ENCODE data around the gene TSPAN15. TPM values are rescaled to one million over a fixed set of nuclear protein-coding genes. Genes with fewer than 3 reads are reported as not detected.
"Not testable (repeated sequence)": the region's sequence is repeated elsewhere in the genome, so short reads cannot be mapped to it uniquely, and the experiment has no call there.

The TSPAN15 gene
- total and polyA plus RNA-seq, 2 experiments from 2014 or later = 0.34 TPM; not detected in 1

GRCh38 chr10:69446650-69447151 is 4.6 kb upstream of the TSPAN15 start:
- Histone ChIP-seq H3K9me3 (ENCODE audit: low read depth) (no peaks in the 10 kb centered on the region), H3K9me2 (ENCODE audit: insufficient read depth) (no peaks in the 10 kb centered on the region), H3K4me3 (no peak overlapping the region), H3K36me3 (ENCODE audit: low read depth) (no peaks in the 10 kb centered on the region), H3K79me2 (ENCODE audit: insufficient read depth) (no peaks in the 10 kb centered on the region), H3K27me3 (replicated peaks; ENCODE audit: insufficient read depth) (peaks cover 3% of the 10 kb centered on the region; the same call in 1 of the 2 replicates), H3F3A (ENCODE audit: insufficient read depth) (peaks cover 30% of the 10 kb centered on the region), H3K27ac (peak overlapping the region; percentile 69), H3K4me1 (ENCODE audit: insufficient read depth) (peaks cover 20% of the 10 kb centered on the region), H4K20me1 (ENCODE audit: insufficient read depth) (no peaks in the 10 kb centered on the region), H3K9ac (no peak overlapping the region), H2AFZ (no peak overlapping the region), H3K4me2 (ENCODE audit: unreplicated experiment) (peak overlapping the region; percentile 59)
- in situ Hi-C loops (cut with MboI) = no loop called here
- 2 to 3% methylated on average over 3 of the region's 3 CpGs for WGBS, 2 experiments (ENCODE audit: low coverage in 1 of 2, low lambda C conversion rate in 2 of 2, missing lambda C conversion rate in 2 of 2)
- DNase-seq = peak; percentile 90
- no peak for TF ChIP-seq EZH2 (IDR thresholded peaks at IDR 0.05; ENCODE audit: insufficient read depth, poor library complexity, severe bottlenecking)
- TF ChIP-seq EZH2phosphoT487 (IDR thresholded peaks at IDR 0.05; ENCODE audit: insufficient read depth, low read depth) = no peak

- in situ Hi-C loops (cut with MboI) = no loop called here
- WGBS, 2 experiments (ENCODE audit: low coverage in 1 of 2, low lambda C conversion rate in 2 of 2, missing lambda C conversion rate in 2 of 2) = 11 to 16% methylated on average over 1 of the region's 1 CpG
- H3K9me3 ChIP-seq (ENCODE audit: low read depth) = no peaks in the 10 kb centered on the region
- TF ChIP-seq EZH2 (IDR thresholded peaks at IDR 0.05; ENCODE audit: insufficient read depth, poor library complexity, severe bottlenecking) (no peak), EZH2phosphoT487 (IDR thresholded peaks at IDR 0.05; ENCODE audit: insufficient read depth, low read depth) (no peak)
- no peak overlapping the region for H3K4me3 ChIP-seq
- H2AFZ ChIP-seq = no peak overlapping the region
- H3K79me2 ChIP-seq (ENCODE audit: insufficient read depth) = no peaks in the 10 kb centered on the region
- peaks cover 19% of the 10 kb centered on the region for H3K27me3 ChIP-seq (replicated peaks; ENCODE audit: insufficient read depth)
- H4K20me1 ChIP-seq (ENCODE audit: insufficient read depth) = no peaks in the 10 kb centered on the region
- H3K36me3 ChIP-seq (ENCODE audit: low read depth) = no peaks in the 10 kb centered on the region
- peaks cover 30% of the 10 kb centered on the region for H3F3A ChIP-seq (ENCODE audit: insufficient read depth)
- no peak overlapping the region for H3K27ac ChIP-seq
- H3K9ac ChIP-seq = no peak overlapping the region
- H3K4me1 ChIP-seq (ENCODE audit: insufficient read depth) = peaks cover 20% of the 10 kb centered on the region
- no peaks in the 10 kb centered on the region for H3K9me2 ChIP-seq (ENCODE audit: insufficient read depth)
- peak; percentile 50 for DNase-seq
- H3K4me2 ChIP-seq (ENCODE audit: unreplicated experiment) = no peak overlapping the region
Observed at GRCh38 chr10:69449841-69450240, 1.4 kb upstream of the TSPAN15 start.

GRCh38 chr10:69450395-69450794 is 870 bp upstream of the TSPAN15 start:
- 86 to 87% methylated on average over 14 to 16 of the region's 16 CpGs for whole genome bisulfite sequencing, 2 experiments (ENCODE audit: low coverage in 1 of 2, low lambda C conversion rate in 2 of 2, missing lambda C conversion rate in 2 of 2)
- H2AFZ ChIP-seq; H3K9me2 ChIP-seq (ENCODE audit: insufficient read depth); in situ Hi-C loops (cut with MboI); DNase-seq; H3K27ac ChIP-seq; H3K36me3 ChIP-seq (ENCODE audit: low read depth); H3K9ac ChIP-seq; H3K9me3 ChIP-seq (ENCODE audit: low read depth); H3K79me2 ChIP-seq (ENCODE audit: insufficient read depth); H3K4me3 ChIP-seq; H4K20me1 ChIP-seq (ENCODE audit: insufficient read depth); H3K4me2 ChIP-seq (ENCODE audit: unreplicated experiment): not testable (repeated sequence)
- H3K27me3 ChIP-seq (replicated peaks; ENCODE audit: insufficient read depth) = peaks cover 19% of the 10 kb centered on the region
- peaks cover 28% of the 10 kb centered on the region for H3F3A ChIP-seq (ENCODE audit: insufficient read depth)
- H3K4me1 ChIP-seq (ENCODE audit: insufficient read depth) = peaks cover 20% of the 10 kb centered on the region

- Histone ChIP-seq H3K9me2 (ENCODE audit: insufficient read depth) (no peaks in the 10 kb centered on the region), H3K9me3 (ENCODE audit: low read depth) (no peaks in the 10 kb centered on the region), H3K27me3 (replicated peaks; ENCODE audit: insufficient read depth) (peaks cover 19% of the 10 kb centered on the region), H3K4me3 (peak overlapping the region; percentile 72), H3K36me3 (ENCODE audit: low read depth) (no peaks in the 10 kb centered on the region), H2AFZ (peak overlapping the region; percentile 65; the same call in 1 of the 2 replicates), H3K4me2 (ENCODE audit: unreplicated experiment) (peak overlapping the region; percentile 84), H3K27ac (no peak overlapping the region), H3K9ac (no peak overlapping the region), H4K20me1 (ENCODE audit: insufficient read depth) (no peaks in the 10 kb centered on the region), H3K79me2 (ENCODE audit: insufficient read depth) (no peaks in the 10 kb centered on the region), H3K4me1 (ENCODE audit: insufficient read depth) (peaks cover 15% of the 10 kb centered on the region), H3F3A (ENCODE audit: insufficient read depth) (peaks cover 14% of the 10 kb centered on the region)
- in situ Hi-C loops (cut with MboI) = no loop called here
- WGBS, 2 experiments (ENCODE audit: low coverage in 1 of 2, low lambda C conversion rate in 2 of 2, missing lambda C conversion rate in 2 of 2) = 10 to 13% methylated on average over 35 to 38 of the region's 38 CpGs
- no peak for DNase-seq
- TF ChIP-seq EZH2phosphoT487 (IDR thresholded peaks at IDR 0.05; ENCODE audit: insufficient read depth, low read depth) (no peak), EZH2 (IDR thresholded peaks at IDR 0.05; ENCODE audit: insufficient read depth, poor library complexity, severe bottlenecking) (no peak)
Observed at GRCh38 chr10:69451784-69452251, 553 bp downstream of the TSPAN15 start.

Data from GM23248 (cell line).